NCI-H345 treated with DMSO at 0.1 percent for 48 hours (cell line): Measurements from ENCODE around the gene COL15A1.
"Not testable (repeated sequence)": the region's sequence is repeated elsewhere in the genome, so short reads cannot be mapped to it uniquely, and the experiment has no call there.

Experiments
- DNase-seq: peaks from one replicate; lab custom pipeline; 2025; ENCODE audit not compliant: unreplicated experiment; lab: John Stamatoyannopoulos, UW

Gene COL15A1

GRCh38 chr9:99010393-99010792 is 66.7 kb downstream of the COL15A1 start:
- not testable (repeated sequence) for DNase-seq

- DNase-seq, result no peak
Observed at GRCh38 chr9:99011161-99011709, 67.5 kb downstream of the COL15A1 start.

GRCh38 chr9:99012957-99013512 is 69.3 kb downstream of the COL15A1 start:
- no peak for DNase-seq

- DNase-seq, result no peak
Observed at GRCh38 chr9:99013550-99013949, 69.8 kb downstream of the COL15A1 start.

- no peak for DNase-seq
Observed at GRCh38 chr9:99015448-99015847, 71.7 kb downstream of the COL15A1 start.

- DNase-seq, result no peak
Observed at GRCh38 chr9:99015890-99016289, 72.2 kb downstream of the COL15A1 start.

- no peak for DNase-seq
Observed at GRCh38 chr9:99016681-99017387, 73.1 kb downstream of the COL15A1 start.

GRCh38 chr9:99018653-99019052 is 74.9 kb downstream of the COL15A1 start:
- DNase-seq, result no peak

- DNase-seq, result no peak
Observed at GRCh38 chr9:99019510-99020331, 76.0 kb downstream of the COL15A1 start.

- DNase-seq, result no peak
Observed at GRCh38 chr9:99020786-99021436, 77.2 kb downstream of the COL15A1 start.

GRCh38 chr9:99021512-99021911 is 77.8 kb downstream of the COL15A1 start:
- no peak for DNase-seq

GRCh38 chr9:99023231-99023630 is 79.5 kb downstream of the COL15A1 start:
- no peak for DNase-seq

GRCh38 chr9:99023831-99024230 is 80.1 kb downstream of the COL15A1 start:
- DNase-seq, result peak; percentile 91

GRCh38 chr9:99024959-99025358 is 81.3 kb downstream of the COL15A1 start:
- DNase-seq, result no peak

GRCh38 chr9:99025616-99026270 is 82.0 kb downstream of the COL15A1 start:
- DNase-seq, result no peak

- no peak for DNase-seq
Observed at GRCh38 chr9:99026271-99026955, 82.7 kb downstream of the COL15A1 start.

GRCh38 chr9:99026956-99027298 is 83.2 kb downstream of the COL15A1 start:
- no peak for DNase-seq

- DNase-seq, result no peak
Observed at GRCh38 chr9:99027443-99027842, 83.7 kb downstream of the COL15A1 start.

- DNase-seq, result no peak
Observed at GRCh38 chr9:99029083-99029645, 85.5 kb downstream of the COL15A1 start.

- no peak for DNase-seq
Observed at GRCh38 chr9:99030092-99030511, 86.4 kb downstream of the COL15A1 start.
